GM21515 (cell line): Measurements from ENCODE around the gene FAM131B.
"Not testable (repeated sequence)": the region's sequence is repeated elsewhere in the genome, so short reads cannot be mapped to it uniquely, and the experiment has no call there.

Experiments
- ATAC-seq: cut with Tn5 transposase; IDR thresholded peaks from one replicate; pipeline ENCODE4 v1.9.1; 2021; ENCODE audit not compliant: unreplicated experiment

The FAM131B gene

GRCh38 chr7:143362131-143363015 is at the start of gene FAM131B:
TSS of gene FAM131B (minus strand) at chr7:143362713. CDS start at chr7:143362603, 110 bp downstream.
- no peak for ATAC-seq

- ATAC-seq = no peak
These were observed 49.6 kb upstream of the FAM131B start for GRCh38 chr7:143411976-143412708.

- no peak for ATAC-seq
These were observed 48.0 kb upstream of the FAM131B start for GRCh38 chr7:143410521-143411004.

GRCh38 chr7:143408686-143409561 is 46.4 kb upstream of the FAM131B start, which contains the start of gene EPHA1:
TSS of gene EPHA1 (minus strand) at chr7:143408856. CDS start at chr7:143408805, 51 bp downstream.
- no peak for ATAC-seq

- no peak for ATAC-seq
These were observed 45.8 kb upstream of the FAM131B start for GRCh38 chr7:143408252-143408685.

GRCh38 chr7:143407287-143408251 is 45.1 kb upstream of the FAM131B start:
- no peak for ATAC-seq

- no peak for ATAC-seq
These were observed 43.5 kb upstream of the FAM131B start for GRCh38 chr7:143406002-143406357.

GRCh38 chr7:143405173-143406001 is 42.9 kb upstream of the FAM131B start:
- no peak for ATAC-seq

- ATAC-seq = not testable (repeated sequence)
These were observed 39.7 kb upstream of the FAM131B start for GRCh38 chr7:143402233-143402632.

- ATAC-seq = no peak
These were observed 38.8 kb upstream of the FAM131B start for GRCh38 chr7:143401265-143401664.

- ATAC-seq = no peak
These were observed 37.1 kb upstream of the FAM131B start for GRCh38 chr7:143399642-143400041.

GRCh38 chr7:143399151-143399550 is 36.6 kb upstream of the FAM131B start:
- ATAC-seq = no peak

GRCh38 chr7:143398616-143399015 is 36.1 kb upstream of the FAM131B start:
- no peak for ATAC-seq

- ATAC-seq = no peak
These were observed 35.4 kb upstream of the FAM131B start for GRCh38 chr7:143397710-143398530.

GRCh38 chr7:143396625-143397556 is 34.4 kb upstream of the FAM131B start:
- ATAC-seq = no peak

- no peak for ATAC-seq
These were observed 33.7 kb upstream of the FAM131B start for GRCh38 chr7:143396182-143396581.
